ENCODE measurements around the gene ZNF324B.

Gene ZNF324B

GRCh38 chr19:58475714-58476497, 24.5 kb downstream of the ZNF324B start, which contains the start of gene ZNF446 (continued):
- TF ChIP-seq ZNF280C (tag by site-specific recombination; IDR thresholded peaks at IDR 0.05) (no peak), ZSCAN5A (tag by site-specific recombination; IDR thresholded peaks at IDR 0.05) (no peak), ZNF114 (tag by site-specific recombination; IDR thresholded peaks at IDR 0.05) (no peak), GLI4 (tag by site-specific recombination; IDR thresholded peaks at IDR 0.05) (no peak), ZNF10 (tag by site-specific recombination; IDR thresholded peaks at IDR 0.05) (no peak), PRDM4 (tag by site-specific recombination; IDR thresholded peaks at IDR 0.05) (no peak; the same call in 1 of the 2 replicates), ZNF561 (tag by site-specific recombination; IDR thresholded peaks at IDR 0.05; ENCODE audit: borderline replicate concordance) (peak; percentile 80; the same call in 1 of the 2 replicates), ZNF621 (tag by site-specific recombination; IDR thresholded peaks at IDR 0.05) (no peak), ZNF660 (tag by site-specific recombination; IDR thresholded peaks at IDR 0.05) (peak; percentile 75), HOXA7 (CRISPR knock-in tag; IDR thresholded peaks at IDR 0.05; ENCODE audit: borderline replicate concordance) (no peak), ZNF792 (tag by site-specific recombination; IDR thresholded peaks at IDR 0.05) (no peak), ZNF239 (tag by site-specific recombination; IDR thresholded peaks at IDR 0.05) (no peak), ZBTB20 (tag by site-specific recombination; IDR thresholded peaks at IDR 0.05) (peak; percentile 96), ZNF623 (tag by site-specific recombination; IDR thresholded peaks at IDR 0.05) (no peak), ZNF221 (tag by site-specific recombination; IDR thresholded peaks at IDR 0.05; ENCODE audit: borderline replicate concordance) (no peak), ZNF76 (tag by site-specific recombination; IDR thresholded peaks at IDR 0.05; ENCODE audit: borderline replicate concordance, low read depth) (peak; percentile 90), MEIS1 (CRISPR knock-in tag; IDR thresholded peaks at IDR 0.05; ENCODE audit: borderline replicate concordance) (no peak), ZNF701 (tag by site-specific recombination; IDR thresholded peaks at IDR 0.05) (no peak), SCRT1 (tag by site-specific recombination; IDR thresholded peaks at IDR 0.05; ENCODE audit: borderline replicate concordance) (no peak), ZNF768 (tag by site-specific recombination; IDR thresholded peaks at IDR 0.05) (no peak), ZNF580 (tag by site-specific recombination; IDR thresholded peaks at IDR 0.05) (peak; percentile 49; the same call in 1 of the 2 replicates)
- TF ChIP-seq, protein P1, sequence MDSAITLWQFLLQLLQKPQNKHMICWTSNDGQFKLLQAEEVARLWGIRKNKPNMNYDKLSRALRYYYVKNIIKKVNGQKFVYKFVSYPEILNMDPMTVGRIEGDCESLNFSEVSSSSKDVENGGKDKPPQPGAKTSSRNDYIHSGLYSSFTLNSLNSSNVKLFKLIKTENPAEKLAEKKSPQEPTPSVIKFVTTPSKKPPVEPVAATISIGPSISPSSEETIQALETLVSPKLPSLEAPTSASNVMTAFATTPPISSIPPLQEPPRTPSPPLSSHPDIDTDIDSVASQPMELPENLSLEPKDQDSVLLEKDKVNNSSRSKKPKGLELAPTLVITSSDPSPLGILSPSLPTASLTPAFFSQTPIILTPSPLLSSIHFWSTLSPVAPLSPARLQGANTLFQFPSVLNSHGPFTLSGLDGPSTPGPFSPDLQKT (IDR thresholded peaks at IDR 0.05; ENCODE audit: borderline replicate concordance, low read depth, low read length): no peak
- TF ChIP-seq, protein P2, sequence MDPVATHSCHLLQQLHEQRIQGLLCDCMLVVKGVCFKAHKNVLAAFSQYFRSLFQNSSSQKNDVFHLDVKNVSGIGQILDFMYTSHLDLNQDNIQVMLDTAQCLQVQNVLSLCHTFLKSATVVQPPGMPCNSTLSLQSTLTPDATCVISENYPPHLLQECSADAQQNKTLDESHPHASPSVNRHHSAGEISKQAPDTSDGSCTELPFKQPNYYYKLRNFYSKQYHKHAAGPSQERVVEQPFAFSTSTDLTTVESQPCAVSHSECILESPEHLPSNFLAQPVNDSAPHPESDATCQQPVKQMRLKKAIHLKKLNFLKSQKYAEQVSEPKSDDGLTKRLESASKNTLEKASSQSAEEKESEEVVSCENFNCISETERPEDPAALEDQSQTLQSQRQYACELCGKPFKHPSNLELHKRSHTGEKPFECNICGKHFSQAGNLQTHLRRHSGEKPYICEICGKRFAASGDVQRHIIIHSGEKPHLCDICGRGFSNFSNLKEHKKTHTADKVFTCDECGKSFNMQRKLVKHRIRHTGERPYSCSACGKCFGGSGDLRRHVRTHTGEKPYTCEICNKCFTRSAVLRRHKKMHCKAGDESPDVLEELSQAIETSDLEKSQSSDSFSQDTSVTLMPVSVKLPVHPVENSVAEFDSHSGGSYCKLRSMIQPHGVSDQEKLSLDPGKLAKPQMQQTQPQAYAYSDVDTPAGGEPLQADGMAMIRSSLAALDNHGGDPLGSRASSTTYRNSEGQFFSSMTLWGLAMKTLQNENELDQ (tag by site-specific recombination; IDR thresholded peaks at IDR 0.05; ENCODE audit: low read depth): no peak
- TF ChIP-seq, protein P3, sequence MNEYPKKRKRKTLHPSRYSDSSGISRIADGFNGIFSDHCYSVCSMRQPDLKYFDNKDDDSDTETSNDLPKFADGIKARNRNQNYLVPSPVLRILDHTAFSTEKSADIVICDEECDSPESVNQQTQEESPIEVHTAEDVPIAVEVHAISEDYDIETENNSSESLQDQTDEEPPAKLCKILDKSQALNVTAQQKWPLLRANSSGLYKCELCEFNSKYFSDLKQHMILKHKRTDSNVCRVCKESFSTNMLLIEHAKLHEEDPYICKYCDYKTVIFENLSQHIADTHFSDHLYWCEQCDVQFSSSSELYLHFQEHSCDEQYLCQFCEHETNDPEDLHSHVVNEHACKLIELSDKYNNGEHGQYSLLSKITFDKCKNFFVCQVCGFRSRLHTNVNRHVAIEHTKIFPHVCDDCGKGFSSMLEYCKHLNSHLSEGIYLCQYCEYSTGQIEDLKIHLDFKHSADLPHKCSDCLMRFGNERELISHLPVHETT (tag by site-specific recombination; IDR thresholded peaks at IDR 0.05): no peak

Measured in HEK293 (cell line).